HFFc6 (cell line): ENCODE data around the gene GIPC1. TPM values are rescaled to one million over a fixed set of nuclear protein-coding genes. Genes with fewer than 3 reads are reported as not detected.
A peak's percentile ranks its signal among the peaks of the same experiment; 100 is the strongest.
"Not testable (repeated sequence)": the region's sequence is repeated elsewhere in the genome, so short reads cannot be mapped to it uniquely, and the experiment has no call there.

Source experiments
- DNase-seq: peaks from one replicate; pipeline ENCODE4 v3.0.0-alpha.2; 2018
- H3K27ac Mint-ChIP-seq: 2 replicates; pipeline ENCODE4 v1.8.0; 2020; ENCODE audit warnings: mild to moderate bottlenecking, mixed read lengths
- H3K27me3 Mint-ChIP-seq: 2 replicates; pipeline ENCODE4 v1.8.0; 2021; ENCODE audit warnings: mild to moderate bottlenecking, moderate library complexity, mixed read lengths; ENCODE audit not compliant: insufficient read depth
- H3K36me3 Mint-ChIP-seq: 2 replicates; pipeline ENCODE4 v1.8.0; 2021; ENCODE audit warnings: low read depth, mixed read lengths
- H3K4me1 Mint-ChIP-seq: 2 replicates; pipeline ENCODE4 v1.8.0; 2020; ENCODE audit warnings: low read depth, mixed read lengths
- H3K4me3 Mint-ChIP-seq: 2 replicates; pipeline ENCODE4 v1.8.0; 2020; ENCODE audit warnings: mild to moderate bottlenecking, moderate library complexity, mixed read lengths
- H3K9me3 Mint-ChIP-seq: 2 replicates; pipeline ENCODE4 v1.8.0; 2020; ENCODE audit warnings: mild to moderate bottlenecking, mixed read lengths
- total RNA-seq, 6 experiments: library from RNA; stranded (reverse); fragmentation: NEBNext Ultra II Directional; extraction: Animal tissue kit (Norgen Biotek cat#: 25700); gene quantifications; 2 replicates in 1 of 6; 3 replicates in 5 of 6; pipeline ENCODE4 v1.2.3, GENCODE V29; 2021
- TF ChIP-seq, protein P1 (sequence below): fragments of 200-600 bp; sonication (generic); IDR thresholded peaks from 2 replicates; pipeline ENCODE4 v1.5.0; 2021; ENCODE audit warnings: antibody characterized with exemption, mild to moderate bottlenecking

The GIPC1 gene
- total RNA-seq, 6 experiments from 2014 or later = 169 to 204 (median 181) TPM

- Mint-ChIP-seq H3K9me3 (no peaks in the 10 kb centered on the region), H3K36me3 (no peaks in the 10 kb centered on the region), H3K27me3 (peaks cover 1% of the 10 kb centered on the region; the same call in 1 of the 2 replicates), H3K27ac (no peak overlapping the region; the same call in 1 of the 2 replicates), H3K4me1 (peaks cover 7% of the 10 kb centered on the region), H3K4me3 (no peak overlapping the region)
- peak; percentile 32 for DNase-seq
- TF ChIP-seq, protein P1, sequence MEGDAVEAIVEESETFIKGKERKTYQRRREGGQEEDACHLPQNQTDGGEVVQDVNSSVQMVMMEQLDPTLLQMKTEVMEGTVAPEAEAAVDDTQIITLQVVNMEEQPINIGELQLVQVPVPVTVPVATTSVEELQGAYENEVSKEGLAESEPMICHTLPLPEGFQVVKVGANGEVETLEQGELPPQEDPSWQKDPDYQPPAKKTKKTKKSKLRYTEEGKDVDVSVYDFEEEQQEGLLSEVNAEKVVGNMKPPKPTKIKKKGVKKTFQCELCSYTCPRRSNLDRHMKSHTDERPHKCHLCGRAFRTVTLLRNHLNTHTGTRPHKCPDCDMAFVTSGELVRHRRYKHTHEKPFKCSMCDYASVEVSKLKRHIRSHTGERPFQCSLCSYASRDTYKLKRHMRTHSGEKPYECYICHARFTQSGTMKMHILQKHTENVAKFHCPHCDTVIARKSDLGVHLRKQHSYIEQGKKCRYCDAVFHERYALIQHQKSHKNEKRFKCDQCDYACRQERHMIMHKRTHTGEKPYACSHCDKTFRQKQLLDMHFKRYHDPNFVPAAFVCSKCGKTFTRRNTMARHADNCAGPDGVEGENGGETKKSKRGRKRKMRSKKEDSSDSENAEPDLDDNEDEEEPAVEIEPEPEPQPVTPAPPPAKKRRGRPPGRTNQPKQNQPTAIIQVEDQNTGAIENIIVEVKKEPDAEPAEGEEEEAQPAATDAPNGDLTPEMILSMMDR = no peak
Observed at GRCh38 chr19:14542711-14543328, 46.9 kb upstream of the GIPC1 start.

GRCh38 chr19:14541979-14542378 is 46.1 kb upstream of the GIPC1 start:
- not testable (repeated sequence) for H3K27ac Mint-ChIP-seq, H3K9me3 Mint-ChIP-seq, H3K36me3 Mint-ChIP-seq, H3K4me3 Mint-ChIP-seq, DNase-seq, H3K4me1 Mint-ChIP-seq, H3K27me3 Mint-ChIP-seq

DNA sequence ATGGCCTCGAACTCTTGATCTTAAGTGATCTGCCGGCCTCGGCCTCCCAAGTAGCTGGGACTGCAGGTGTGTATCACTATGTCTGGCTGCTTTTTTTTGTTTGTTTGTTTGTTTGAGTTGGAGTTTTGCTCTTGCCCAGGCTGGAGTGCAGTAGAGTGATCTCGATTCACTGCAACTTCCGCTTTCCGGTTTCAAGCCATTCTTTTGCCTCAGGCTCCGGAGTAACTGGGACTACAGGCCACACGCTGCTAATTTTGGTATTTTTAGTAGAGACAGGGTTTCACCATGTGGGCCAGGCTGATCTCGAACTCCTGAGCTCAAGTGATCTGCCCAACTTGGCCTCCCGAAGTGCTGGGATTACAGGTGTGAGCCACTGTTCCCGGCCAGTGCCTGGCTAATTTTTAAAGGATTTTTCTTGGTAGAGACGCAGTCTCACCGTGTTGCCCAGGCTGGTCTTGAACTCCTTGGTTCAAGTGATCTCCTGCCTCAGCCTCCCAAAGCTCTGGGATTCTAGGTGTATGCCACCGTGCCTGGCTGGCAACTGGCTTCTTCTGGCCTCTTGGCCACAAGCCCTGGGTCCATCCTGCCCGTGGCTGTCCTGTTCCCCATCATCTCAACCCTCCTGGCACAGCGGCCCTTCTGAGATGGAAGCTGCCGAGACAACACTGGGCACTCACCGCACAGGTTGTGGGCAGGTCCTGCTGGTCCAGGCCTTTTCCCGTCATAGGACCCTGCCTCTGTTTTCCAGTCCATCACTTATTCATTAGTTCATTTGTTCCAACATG is 45.0 kb upstream of the GIPC1 start:
- no peak overlapping the region for H3K4me3 Mint-ChIP-seq
- DNase-seq = no peak
- peaks cover 1% of the 10 kb centered on the region; the same call in 1 of the 2 replicates for H3K27me3 Mint-ChIP-seq
- H3K4me1 Mint-ChIP-seq = peaks cover 8% of the 10 kb centered on the region
- H3K36me3 Mint-ChIP-seq = no peaks in the 10 kb centered on the region
- TF ChIP-seq, protein P1 = no peak
- no peaks in the 10 kb centered on the region for H3K9me3 Mint-ChIP-seq
- no peak overlapping the region for H3K27ac Mint-ChIP-seq

DNA sequence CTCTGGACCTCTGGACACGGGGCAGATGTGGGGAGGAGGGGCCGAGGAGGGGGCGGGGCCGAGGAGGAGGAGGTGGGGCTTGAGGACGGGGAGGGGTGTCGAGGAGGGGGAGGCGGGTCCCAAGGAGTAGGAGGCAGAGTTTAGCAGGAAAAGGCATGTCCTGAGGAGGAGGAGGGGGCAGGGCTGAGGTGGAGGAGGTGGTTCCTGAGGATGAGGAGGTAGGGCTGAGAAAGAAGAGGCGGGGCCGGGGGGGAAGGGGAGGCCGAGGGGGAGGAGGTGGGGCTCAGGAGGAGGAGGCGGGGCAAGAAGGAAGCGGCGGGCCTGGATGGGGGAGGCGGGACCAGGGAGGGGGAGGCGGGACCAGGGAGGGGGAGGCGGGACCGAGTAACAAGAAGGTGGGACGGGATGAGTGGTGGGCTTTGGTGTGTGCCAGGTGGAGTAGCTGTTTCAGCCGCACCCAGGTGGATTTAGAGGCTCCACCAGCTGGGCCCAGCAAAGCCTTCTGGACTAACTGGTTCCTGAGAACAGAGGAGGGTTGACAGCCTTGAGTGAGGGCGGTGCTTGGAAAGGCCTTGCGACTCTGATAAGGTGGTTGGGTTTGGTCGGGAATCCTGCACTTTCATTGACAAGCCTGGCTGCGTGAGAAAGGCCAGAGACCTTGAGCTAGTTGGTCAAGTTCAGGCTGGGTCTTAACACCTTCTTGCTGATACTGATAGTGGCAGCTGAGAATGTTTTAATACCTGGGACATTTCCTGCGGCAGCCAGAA is 41.2 kb upstream of the GIPC1 start:
- H3K4me3 Mint-ChIP-seq = no peak overlapping the region
- no peak for DNase-seq
- H3K9me3 Mint-ChIP-seq = no peaks in the 10 kb centered on the region
- no peaks in the 10 kb centered on the region for H3K36me3 Mint-ChIP-seq
- no peaks in the 10 kb centered on the region for H3K27me3 Mint-ChIP-seq
- no peak overlapping the region for H3K27ac Mint-ChIP-seq
- TF ChIP-seq, protein P1 = no peak
- peaks cover 7% of the 10 kb centered on the region; the same call in 1 of the 2 replicates for H3K4me1 Mint-ChIP-seq

- Mint-ChIP-seq H3K27me3 (no peaks in the 10 kb centered on the region), H3K27ac (no peak overlapping the region), H3K4me3 (no peak overlapping the region), H3K4me1 (peaks cover 21% of the 10 kb centered on the region), H3K36me3 (no peaks in the 10 kb centered on the region), H3K9me3 (no peaks in the 10 kb centered on the region)
- TF ChIP-seq, protein P1 = no peak
- DNase-seq = no peak
Observed at GRCh38 chr19:14533450-14533849, 37.5 kb upstream of the GIPC1 start.
